RWPE2 (cell line): ENCODE data around the gene GLTPD2.

Experiments used
- ATAC-seq: fragments of 200-7000 bp; cut with Tn5 transposase; 3 replicates; pipeline ENCODE4 v1.9.1; 2021; ENCODE audit warnings: low read depth
- DNase-seq: peaks from one replicate; pipeline ENCODE4 v3.0.0-alpha.2; 2020; ENCODE audit warnings: low spot score
- H3K27ac ChIP-seq: fragments of 450-650 bp; 2 replicates; pipeline ENCODE4 v1.5.1; 2017; ENCODE audit warnings: mild to moderate bottlenecking; ENCODE audit not compliant: poor library complexity, severe bottlenecking
- H3K27me3 ChIP-seq: fragments of 250-450 bp; sonication (Bioruptor Pico); 2 replicates; pipeline ENCODE4 v1.5.1; 2021; ENCODE audit warnings: mild to moderate bottlenecking, moderate library complexity; ENCODE audit not compliant: insufficient read depth, poor library complexity, severe bottlenecking
- H3K36me3 ChIP-seq: fragments of 250-450 bp; sonication (Bioruptor Pico); 2 replicates; pipeline ENCODE4 v1.5.1; 2020; ENCODE audit warnings: low read depth, mild to moderate bottlenecking, moderate library complexity
- H3K4me1 ChIP-seq: fragments of 250-450 bp; sonication (Bioruptor Pico); 2 replicates; pipeline ENCODE4 v1.5.1; 2021; ENCODE audit warnings: mild to moderate bottlenecking, moderate library complexity; ENCODE audit not compliant: insufficient read depth, poor library complexity, severe bottlenecking
- H3K4me3 ChIP-seq: fragments of 250-450 bp; sonication (Bioruptor Pico); 2 replicates; pipeline ENCODE4 v1.5.1; 2021; ENCODE audit warnings: mild to moderate bottlenecking, moderate library complexity; ENCODE audit not compliant: severe bottlenecking
- H3K9me3 ChIP-seq: fragments of 250-450 bp; sonication (Bioruptor Pico); 2 replicates; pipeline ENCODE4 v1.5.1; 2021; ENCODE audit warnings: mild to moderate bottlenecking, moderate library complexity; ENCODE audit not compliant: severe bottlenecking
- TF ChIP-seq, protein P1 (sequence below): fragments of 450-650 bp; IDR thresholded peaks from one replicate; pipeline ENCODE4 v1.5.1; 2017; ENCODE audit warnings: mild to moderate bottlenecking, moderate library complexity; ENCODE audit not compliant: poor library complexity, severe bottlenecking

The GLTPD2 gene

DNA sequence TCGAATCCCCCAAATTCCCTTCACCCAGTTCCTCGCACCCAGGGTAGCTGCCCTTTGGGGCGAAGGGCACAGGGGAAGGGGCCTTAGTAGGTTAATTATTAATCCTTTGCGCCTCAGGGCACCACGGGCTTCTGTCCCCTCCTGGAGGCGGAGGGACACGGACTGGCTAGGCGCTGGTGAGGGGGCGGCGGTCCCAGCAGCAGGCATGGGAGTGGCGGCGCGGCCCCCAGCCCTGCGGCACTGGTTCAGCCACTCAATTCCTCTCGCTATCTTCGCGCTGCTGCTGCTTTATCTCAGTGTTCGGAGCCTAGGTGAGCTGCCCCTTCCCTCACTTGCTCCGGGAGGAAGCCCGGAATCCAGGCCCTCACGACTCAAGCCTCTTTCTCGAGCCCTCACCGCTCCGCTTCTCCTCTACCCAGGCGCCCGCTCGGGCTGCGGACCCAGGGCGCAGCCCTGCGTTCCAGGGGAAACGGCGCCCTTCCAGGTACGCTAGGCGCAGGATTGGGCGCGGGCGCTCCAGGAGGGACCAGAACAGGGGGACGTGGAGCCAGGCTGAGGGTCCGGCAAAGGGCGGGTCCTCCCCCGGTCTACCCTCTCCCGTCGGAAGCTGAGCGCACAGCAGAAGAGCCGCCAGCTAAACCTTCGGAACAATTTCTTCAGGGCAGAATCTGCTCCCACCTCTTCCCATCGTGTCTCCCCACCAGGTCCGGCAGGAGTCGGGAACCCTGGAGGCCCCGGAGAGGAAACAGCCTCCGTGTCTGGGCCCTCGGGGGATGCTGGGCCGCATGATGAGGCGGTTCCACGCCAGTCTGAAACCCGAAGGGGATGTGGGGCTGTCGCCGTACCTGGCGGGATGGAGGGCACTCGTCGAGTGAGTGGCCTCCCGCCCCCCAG is at the start of gene GLTPD2:
Gene GLTPD2 (plus strand): TSS at position 158 of the 894 bp plus-strand sequence. CDS start 48 bp downstream, at position 206.
- Histone ChIP-seq H3K9me3 (no peaks in the 10 kb centered on the region), H3K4me1 (peaks cover 7% of the 10 kb centered on the region), H3K36me3 (no peaks in the 10 kb centered on the region), H3K4me3 (peak within 1 kb of the TSS; percentile 44), H3K27ac (peak within 1 kb of the TSS; percentile 82), H3K27me3 (no peaks in the 10 kb centered on the region)
- TF ChIP-seq, protein P1, sequence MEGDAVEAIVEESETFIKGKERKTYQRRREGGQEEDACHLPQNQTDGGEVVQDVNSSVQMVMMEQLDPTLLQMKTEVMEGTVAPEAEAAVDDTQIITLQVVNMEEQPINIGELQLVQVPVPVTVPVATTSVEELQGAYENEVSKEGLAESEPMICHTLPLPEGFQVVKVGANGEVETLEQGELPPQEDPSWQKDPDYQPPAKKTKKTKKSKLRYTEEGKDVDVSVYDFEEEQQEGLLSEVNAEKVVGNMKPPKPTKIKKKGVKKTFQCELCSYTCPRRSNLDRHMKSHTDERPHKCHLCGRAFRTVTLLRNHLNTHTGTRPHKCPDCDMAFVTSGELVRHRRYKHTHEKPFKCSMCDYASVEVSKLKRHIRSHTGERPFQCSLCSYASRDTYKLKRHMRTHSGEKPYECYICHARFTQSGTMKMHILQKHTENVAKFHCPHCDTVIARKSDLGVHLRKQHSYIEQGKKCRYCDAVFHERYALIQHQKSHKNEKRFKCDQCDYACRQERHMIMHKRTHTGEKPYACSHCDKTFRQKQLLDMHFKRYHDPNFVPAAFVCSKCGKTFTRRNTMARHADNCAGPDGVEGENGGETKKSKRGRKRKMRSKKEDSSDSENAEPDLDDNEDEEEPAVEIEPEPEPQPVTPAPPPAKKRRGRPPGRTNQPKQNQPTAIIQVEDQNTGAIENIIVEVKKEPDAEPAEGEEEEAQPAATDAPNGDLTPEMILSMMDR, result no peak
- DNase-seq (no peak), ATAC-seq (peak; percentile 8; the same call in 2 of the 3 replicates)

- H3K4me1 ChIP-seq, result no peaks in the 10 kb centered on the region
- H3K4me3 ChIP-seq, result peak within 1 kb of the TSS; percentile 55
- no peak for DNase-seq
- peak; percentile 64 for ATAC-seq
- TF ChIP-seq, protein P1, result no peak
- no peaks in the 10 kb centered on the region for H3K9me3 ChIP-seq
- no peak within 1 kb of the TSS for H3K27ac ChIP-seq
- no peaks in the 10 kb centered on the region for H3K36me3 ChIP-seq
- no peaks in the 10 kb centered on the region for H3K27me3 ChIP-seq
These were observed 49.4 kb upstream of the GLTPD2 start, which contains the start of the genes CXCL16 and ZMYND15 for GRCh38 chr17:4739122-4740024. TSS of gene CXCL16 (minus strand) at chr17:4739928. CDS start at chr17:4739339, 589 bp downstream. TSS of gene ZMYND15 (plus strand) at chr17:4739833. CDS start at chr17:4740549, 716 bp downstream.

DNA sequence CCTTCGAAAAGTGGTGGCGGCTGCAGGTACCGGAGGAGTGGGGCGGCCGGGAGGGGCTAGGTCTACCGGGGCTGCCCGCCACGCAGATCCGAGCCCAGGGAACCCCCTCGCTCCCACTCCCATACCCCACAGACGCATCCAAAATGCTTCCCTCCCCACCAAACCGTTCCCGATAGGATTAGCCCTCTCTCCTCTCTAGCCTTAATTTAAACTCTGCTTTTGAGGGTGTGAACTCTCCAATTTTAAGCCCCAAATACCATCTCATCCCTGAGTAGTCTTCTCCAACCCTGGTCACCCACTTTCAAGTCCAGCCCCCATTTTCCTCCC is 48.8 kb upstream of the GLTPD2 start:
- H3K4me1 ChIP-seq, result no peaks in the 10 kb centered on the region
- peak overlapping the region; percentile 55 for H3K4me3 ChIP-seq
- no peak for DNase-seq
- ATAC-seq, result no peak
- H3K27me3 ChIP-seq, result no peaks in the 10 kb centered on the region
- no peaks in the 10 kb centered on the region for H3K9me3 ChIP-seq
- TF ChIP-seq, protein P1, result no peak
- H3K36me3 ChIP-seq, result no peaks in the 10 kb centered on the region
- no peak overlapping the region for H3K27ac ChIP-seq

GRCh38 chr17:4740584-4740983 is 48.2 kb upstream of the GLTPD2 start:
- H3K9me3 ChIP-seq, result no peaks in the 10 kb centered on the region
- DNase-seq (no peak), ATAC-seq (no peak)
- H3K36me3 ChIP-seq, result no peaks in the 10 kb centered on the region
- no peak overlapping the region for H3K4me3 ChIP-seq
- no peak overlapping the region for H3K27ac ChIP-seq
- H3K27me3 ChIP-seq, result no peaks in the 10 kb centered on the region
- no peaks in the 10 kb centered on the region for H3K4me1 ChIP-seq
- TF ChIP-seq, protein P1, result no peak
